PC-9 (cell line): ENCODE results near the gene IL23R. TPM values are rescaled to one million over a fixed set of nuclear protein-coding genes. Genes with fewer than 3 reads are reported as not detected.

Source experiments
- BruUV-seq: library from RNA; stranded (reverse); fragments of 400-500 nt; replicated peaks from 2 replicates; lab custom pipeline; 2021; lab: Mats Ljungman, UMichigan
- CTCF ChIA-PET: fragments of 300-600 bp; sonication (Branson Sonifier 250); formaldehyde crosslinking; loops from one replicate; lab custom pipeline; 2022; ENCODE audit warnings: antibody characterized with exemption; lab: Charles Lee
- POLR2A ChIA-PET: fragments of 300-600 bp; sonication (Branson Sonifier 250); formaldehyde crosslinking; loops from one replicate; lab custom pipeline; 2022; ENCODE audit warnings: antibody characterized with exemption; ENCODE audit not compliant: unreplicated experiment; lab: Charles Lee
- DNase-seq, 2 experiments: peaks; one replicate each; pipeline versions ENCODE4 v3.0.0 to v3.0.0-alpha.2; 2015 to 2022; ENCODE audit warnings: mixed read lengths in 1 of 2
- H2AFZ ChIP-seq: fragments of 200-600 bp; sonication (generic); 2 replicates; pipeline ENCODE4 v1.8.1; 2017; ENCODE audit warnings: antibody characterized with exemption
- H3F3A ChIP-seq: fragments of 200-600 bp; sonication (generic); 2 replicates; pipeline ENCODE4 v1.8.1; 2017; ENCODE audit warnings: antibody characterized with exemption, mild to moderate bottlenecking, low read depth; ENCODE audit not compliant: insufficient read depth
- H3K27ac ChIP-seq: fragments of 200-600 bp; sonication (generic); 2 replicates; pipeline ENCODE4 v1.6.1; 2016; ENCODE audit warnings: mixed run types
- H3K27me3 ChIP-seq: fragments of 200-600 bp; sonication (generic); 2 replicates; pipeline ENCODE4 v1.6.1; 2016; ENCODE audit warnings: low read depth, mixed run types; ENCODE audit not compliant: insufficient read depth
- H3K36me3 ChIP-seq: fragments of 200-600 bp; sonication (generic); 2 replicates; pipeline ENCODE4 v1.6.1; 2016; ENCODE audit warnings: low read depth, mixed run types
- H3K4me1 ChIP-seq: fragments of 200-600 bp; sonication (generic); replicated peaks from 2 replicates; pipeline ENCODE4 v1.6.1; 2016; ENCODE audit warnings: mixed run types; ENCODE audit not compliant: insufficient read depth
- H3K4me2 ChIP-seq: fragments of 200-600 bp; sonication (generic); 2 replicates; pipeline ENCODE4 v1.6.1; 2017; ENCODE audit warnings: mixed run types
- H3K4me3 ChIP-seq: fragments of 200-600 bp; sonication (generic); 2 replicates; pipeline ENCODE4 v1.6.1; 2016; ENCODE audit warnings: mixed run types
- H3K79me2 ChIP-seq: fragments of 200-600 bp; sonication (generic); 2 replicates; pipeline ENCODE4 v1.6.1; 2017; ENCODE audit warnings: low read depth, mixed run types
- H3K9me2 ChIP-seq: fragments of 200-600 bp; sonication (generic); 2 replicates; pipeline ENCODE4 v1.8.1; 2017; ENCODE audit warnings: mild to moderate bottlenecking; ENCODE audit not compliant: insufficient read depth
- H3K9me3 ChIP-seq: fragments of 200-600 bp; sonication (generic); 2 replicates; pipeline ENCODE4 v1.8.1; 2016; ENCODE audit warnings: low read depth; ENCODE audit not compliant: insufficient read depth
- H4K20me1 ChIP-seq: fragments of 200-600 bp; sonication (generic); 2 replicates; pipeline ENCODE4 v1.8.1; 2017; ENCODE audit not compliant: insufficient read depth
- EZH2 ChIP-seq: fragments of 200-600 bp; sonication (generic); IDR thresholded peaks from 2 replicates; pipeline ENCODE4 v1.8.0; 2017; ENCODE audit warnings: antibody characterized with exemption, low read depth
- intact Hi-C: fragments of 100-400 bp; cut with micrococcal nuclease; formaldehyde crosslinking; loops from one replicate; pipeline ENCODE4 v1.10.0; 2022; ENCODE audit not compliant: unreplicated experiment
- total RNA-seq: library from RNA; stranded (reverse); gene quantifications from 2 replicates; pipeline ENCODE4 v1.2.3, GENCODE V29; 2021
- TF ChIP-seq, protein P1 (sequence below): fragments of 200-600 bp; sonication (generic); conservative IDR thresholded peaks from 2 replicates; pipeline ENCODE4 v1.6.1; 2017; ENCODE audit warnings: mixed run types, antibody characterized with exemption, mild to moderate bottlenecking, moderate library complexity

Gene IL23R
- total RNA-seq, 1 experiment from 2014 or later = not detected

DNA sequence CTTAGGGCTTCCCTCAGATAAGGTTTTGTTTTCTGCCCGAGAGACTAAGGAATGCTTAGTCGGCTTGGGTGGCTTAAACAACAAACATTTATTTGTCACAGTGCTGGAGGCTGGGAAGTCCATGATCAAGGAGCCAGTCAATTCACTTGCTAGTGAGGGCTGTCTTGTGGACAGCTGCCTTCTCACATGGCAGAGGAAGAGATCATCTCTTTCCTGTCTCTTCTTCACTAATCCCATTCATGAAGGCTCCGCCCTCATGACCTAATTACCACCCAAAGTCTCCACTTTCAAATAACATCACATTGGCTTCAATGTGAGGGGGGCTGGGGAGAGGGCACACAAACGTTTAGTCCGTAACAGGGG lies 90.9 kb downstream of the IL23R start:
- TF ChIP-seq EZH2 = no peak
- TF ChIP-seq, protein P1, sequence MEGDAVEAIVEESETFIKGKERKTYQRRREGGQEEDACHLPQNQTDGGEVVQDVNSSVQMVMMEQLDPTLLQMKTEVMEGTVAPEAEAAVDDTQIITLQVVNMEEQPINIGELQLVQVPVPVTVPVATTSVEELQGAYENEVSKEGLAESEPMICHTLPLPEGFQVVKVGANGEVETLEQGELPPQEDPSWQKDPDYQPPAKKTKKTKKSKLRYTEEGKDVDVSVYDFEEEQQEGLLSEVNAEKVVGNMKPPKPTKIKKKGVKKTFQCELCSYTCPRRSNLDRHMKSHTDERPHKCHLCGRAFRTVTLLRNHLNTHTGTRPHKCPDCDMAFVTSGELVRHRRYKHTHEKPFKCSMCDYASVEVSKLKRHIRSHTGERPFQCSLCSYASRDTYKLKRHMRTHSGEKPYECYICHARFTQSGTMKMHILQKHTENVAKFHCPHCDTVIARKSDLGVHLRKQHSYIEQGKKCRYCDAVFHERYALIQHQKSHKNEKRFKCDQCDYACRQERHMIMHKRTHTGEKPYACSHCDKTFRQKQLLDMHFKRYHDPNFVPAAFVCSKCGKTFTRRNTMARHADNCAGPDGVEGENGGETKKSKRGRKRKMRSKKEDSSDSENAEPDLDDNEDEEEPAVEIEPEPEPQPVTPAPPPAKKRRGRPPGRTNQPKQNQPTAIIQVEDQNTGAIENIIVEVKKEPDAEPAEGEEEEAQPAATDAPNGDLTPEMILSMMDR = no peak
- Histone ChIP-seq H3K9me2 (no peaks in the 10 kb centered on the region), H3F3A (no peaks in the 10 kb centered on the region), H3K27ac (no peak overlapping the region), H3K79me2 (no peaks in the 10 kb centered on the region), H3K4me2 (no peak overlapping the region), H3K9me3 (no peaks in the 10 kb centered on the region), H4K20me1 (no peaks in the 10 kb centered on the region), H3K36me3 (no peaks in the 10 kb centered on the region), H2AFZ (no peak overlapping the region), H3K4me1 (no peaks in the 10 kb centered on the region), H3K27me3 (no peaks in the 10 kb centered on the region), H3K4me3 (no peak overlapping the region)
- no TSS peak for BruUV-seq
- CTCF ChIA-PET = no interaction called here
- POLR2A ChIA-PET = no interaction called here
- no peak for DNase-seq
- intact Hi-C loops = no loop called here

DNA sequence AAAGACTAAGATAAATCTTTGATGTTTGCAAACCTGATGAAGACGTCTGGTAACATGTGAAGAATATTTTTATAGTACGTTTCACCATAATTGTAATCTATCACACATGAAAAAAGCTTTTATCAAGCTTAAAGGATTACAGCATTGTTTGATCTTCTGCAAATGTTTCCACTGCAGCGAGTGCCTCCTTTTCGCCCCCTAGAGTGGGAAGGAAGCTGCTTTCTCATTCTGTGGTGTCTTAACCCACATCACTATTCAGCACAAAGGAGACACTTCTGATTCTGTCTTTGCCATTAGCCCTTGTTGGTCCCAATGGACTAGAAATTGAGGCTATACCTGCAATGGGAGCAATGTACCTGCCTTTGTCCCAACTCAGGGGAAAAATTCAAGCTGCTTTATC lies 95.4 kb downstream of the IL23R start:
- H3K4me2 ChIP-seq = no peak overlapping the region
- no peaks in the 10 kb centered on the region for H3K36me3 ChIP-seq
- TF ChIP-seq EZH2 = no peak
- TF ChIP-seq, protein P1 = no peak
- no peak for DNase-seq
- H3K4me1 ChIP-seq = no peaks in the 10 kb centered on the region
- no peaks in the 10 kb centered on the region for H3K9me3 ChIP-seq
- no peak overlapping the region for H2AFZ ChIP-seq
- H3K79me2 ChIP-seq = no peaks in the 10 kb centered on the region
- intact Hi-C loops = no loop called here
- ChIA-PET POLR2A (no interaction called here), CTCF (interaction anchor here (0.5 kb wide), 1 partner anchor 38 kb away, joined by 3 read pairs; no protein-coding TSS in a partner anchor)
- H3K4me3 ChIP-seq = no peak overlapping the region
- H3K9me2 ChIP-seq = no peaks in the 10 kb centered on the region
- no peaks in the 10 kb centered on the region for H3F3A ChIP-seq
- no TSS peak for BruUV-seq
- H4K20me1 ChIP-seq = no peaks in the 10 kb centered on the region
- H3K27me3 ChIP-seq = no peaks in the 10 kb centered on the region
- no peak overlapping the region for H3K27ac ChIP-seq

DNA sequence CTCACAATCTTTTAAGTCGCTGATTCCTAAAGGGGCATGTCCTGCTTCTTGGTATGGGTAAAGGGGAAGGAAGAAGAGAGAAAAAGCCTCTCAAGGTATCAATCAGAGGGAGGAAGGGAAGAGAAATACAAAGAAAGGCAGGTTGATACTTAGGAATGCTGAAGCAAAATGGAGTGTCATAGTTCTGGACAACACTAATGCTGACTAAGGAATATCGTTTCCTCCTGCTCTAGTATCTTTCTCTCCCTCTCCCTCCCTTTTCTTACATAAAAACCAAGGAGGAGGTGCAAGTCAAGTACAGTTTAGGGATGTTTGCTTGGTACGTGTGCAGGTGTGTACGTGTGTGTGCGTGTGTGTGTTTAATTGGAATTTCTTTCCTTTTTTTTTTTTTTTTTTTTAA lies 96.5 kb downstream of the IL23R start:
- DNase-seq = no peak
- no peak for TF ChIP-seq EZH2
- TF ChIP-seq, protein P1 = no peak
- Histone ChIP-seq H3K9me3 (no peaks in the 10 kb centered on the region), H3K27ac (no peak overlapping the region), H3K9me2 (no peaks in the 10 kb centered on the region), H3K27me3 (no peaks in the 10 kb centered on the region), H4K20me1 (no peaks in the 10 kb centered on the region), H3F3A (no peaks in the 10 kb centered on the region), H3K4me1 (no peaks in the 10 kb centered on the region), H2AFZ (no peak overlapping the region), H3K4me2 (no peak overlapping the region), H3K79me2 (no peaks in the 10 kb centered on the region), H3K4me3 (no peak overlapping the region), H3K36me3 (no peaks in the 10 kb centered on the region)
- ChIA-PET POLR2A (no interaction called here), CTCF (no interaction called here)
- no TSS peak for BruUV-seq
- intact Hi-C loops = no loop called here
